GM12892 (cell line): ENCODE measurements around the gene THSD7B.

Experiments used
- POLR2A ChIP-seq: IDR thresholded peaks from 2 replicates; pipeline ENCODE4 v1.6.1; 2011; ENCODE audit warnings: low read depth, low read length, control low read depth
- POLR2AphosphoS5 ChIP-seq: IDR thresholded peaks from 2 replicates; pipeline ENCODE4 v1.6.1; 2011; ENCODE audit warnings: low read depth, low read length, control low read depth
- TAF1 ChIP-seq: IDR thresholded peaks from 2 replicates; pipeline ENCODE4 v1.6.1; 2011; ENCODE audit warnings: low read depth, mild to moderate bottlenecking, control low read depth, low read length, borderline replicate concordance

DNA sequence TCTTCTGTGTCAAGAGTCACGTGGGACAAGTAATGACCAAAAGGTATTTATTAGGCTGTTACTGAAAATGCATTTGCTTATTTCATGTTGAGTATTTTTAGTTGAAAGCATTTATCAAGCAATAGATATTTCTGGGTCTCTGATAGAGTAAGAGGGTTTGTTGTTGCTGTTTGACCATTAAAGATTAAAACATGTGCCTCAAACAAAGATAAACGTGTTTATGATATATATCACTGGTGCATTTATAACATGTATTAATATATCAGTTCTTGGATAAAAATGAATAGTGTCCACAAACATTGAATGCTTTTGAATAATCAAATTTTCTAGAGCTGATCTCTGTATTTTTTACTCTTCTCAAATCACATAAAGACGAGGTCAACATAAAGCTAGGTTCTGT, 467.7 kb downstream of the THSD7B start:
- TF ChIP-seq POLR2A (no peak), POLR2AphosphoS5 (no peak), TAF1 (no peak)
